ENCODE measurements around the gene PIGX.
"Not testable (repeated sequence)": the region's sequence is repeated elsewhere in the genome, so short reads cannot be mapped to it uniquely, and the experiment has no call there.

PIGX gene

GRCh38 chr3:196706731-196707130 lies 5.4 kb upstream of the PIGX start:
- DNase-seq, result no peak

- no peak for DNase-seq
Measured at GRCh38 chr3:196707566-196707965, 4.6 kb upstream of the PIGX start.

GRCh38 chr3:196708467-196708866 lies 3.7 kb upstream of the PIGX start:
- no peak for DNase-seq

- no peak for DNase-seq
Measured at GRCh38 chr3:196712514-196713413, 587 bp downstream of the PIGX start.

GRCh38 chr3:196717162-196717561 lies 5.0 kb downstream of the PIGX start:
- not testable (repeated sequence) for DNase-seq

GRCh38 chr3:196721097-196721496 lies 8.9 kb downstream of the PIGX start:
- DNase-seq, result no peak

- DNase-seq, result no peak
Measured at GRCh38 chr3:196726788-196727675, 14.9 kb downstream of the PIGX start.

GRCh38 chr3:196735751-196736150 lies 23.6 kb downstream of the PIGX start:
- no peak for DNase-seq

GRCh38 chr3:196736670-196737374 lies 24.6 kb downstream of the PIGX start:
- no peak for DNase-seq

GRCh38 chr3:196737655-196738054 lies 25.5 kb downstream of the PIGX start:
- DNase-seq, result no peak

GRCh38 chr3:196739671-196740480 lies 27.7 kb downstream of the PIGX start, which contains the start of gene PAK2:
Gene PAK2, plus strand, starts transcription at chr3:196739857. Its CDS starts 42,790 bp downstream, at chr3:196782647.
- DNase-seq, result peak; percentile 79

- no peak for DNase-seq
Measured at GRCh38 chr3:196740481-196741248, 28.5 kb downstream of the PIGX start.

GRCh38 chr3:196741249-196741889 lies 29.2 kb downstream of the PIGX start:
- DNase-seq, result no peak

GRCh38 chr3:196743569-196743968 lies 31.4 kb downstream of the PIGX start:
- not testable (repeated sequence) for DNase-seq

- peak; percentile 21 for DNase-seq
Measured at GRCh38 chr3:196749125-196749524, 36.9 kb downstream of the PIGX start.

GRCh38 chr3:196753201-196753600 lies 41.0 kb downstream of the PIGX start:
- no peak for DNase-seq

- DNase-seq, result no peak
Measured at GRCh38 chr3:196754091-196754981, 42.2 kb downstream of the PIGX start.

- no peak for DNase-seq
Measured at GRCh38 chr3:196756732-196757131, 44.6 kb downstream of the PIGX start.

- no peak for DNase-seq
Measured at GRCh38 chr3:196757876-196758739, 45.9 kb downstream of the PIGX start.

Measured in SIG-M5 (cell line).